ENCODE data around the gene NSUN2.
A peak's percentile ranks its signal among the peaks of the same experiment; 100 is the strongest.
"Not testable (repeated sequence)": the region's sequence is repeated elsewhere in the genome, so short reads cannot be mapped to it uniquely, and the experiment has no call there.

The NSUN2 gene

DNA sequence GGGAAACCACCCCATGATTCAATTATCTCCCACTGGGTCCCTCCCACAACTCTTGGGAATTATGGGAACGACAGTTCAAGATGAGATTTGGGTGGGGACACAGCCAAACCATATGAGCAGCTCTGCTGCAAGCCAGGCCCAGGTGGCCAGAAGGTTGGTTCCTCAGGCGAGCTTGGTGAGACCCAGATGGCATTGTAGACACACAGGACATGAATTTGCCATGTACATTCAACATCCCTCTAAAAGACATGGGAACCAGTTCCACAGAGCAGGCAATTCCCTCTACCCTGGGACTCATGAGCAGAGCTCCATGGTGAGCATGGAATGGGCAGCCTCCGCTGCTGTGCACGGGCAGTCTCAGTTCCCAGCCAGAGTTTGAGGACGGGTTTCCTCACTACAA is 53.3 kb downstream of the NSUN2 start:
- no peak for ATAC-seq (replicated peaks)
- no peaks in the 10 kb centered on the region for H3K36me3 Mint-ChIP-seq
- peaks cover 30 to 67% of the 10 kb centered on the region in 2 donors for H3K27me3 Mint-ChIP-seq
- DNase-seq = no peak
- no peak overlapping the region for H3K4me3 Mint-ChIP-seq
- H3K4me1 Mint-ChIP-seq = peaks cover 0 to 5% of the 10 kb centered on the region in 2 donors
- H3K9me3 Mint-ChIP-seq = peaks cover 0 to 3% of the 10 kb centered on the region in 2 donors
- H3K27ac Mint-ChIP-seq = no peak overlapping the region

DNA sequence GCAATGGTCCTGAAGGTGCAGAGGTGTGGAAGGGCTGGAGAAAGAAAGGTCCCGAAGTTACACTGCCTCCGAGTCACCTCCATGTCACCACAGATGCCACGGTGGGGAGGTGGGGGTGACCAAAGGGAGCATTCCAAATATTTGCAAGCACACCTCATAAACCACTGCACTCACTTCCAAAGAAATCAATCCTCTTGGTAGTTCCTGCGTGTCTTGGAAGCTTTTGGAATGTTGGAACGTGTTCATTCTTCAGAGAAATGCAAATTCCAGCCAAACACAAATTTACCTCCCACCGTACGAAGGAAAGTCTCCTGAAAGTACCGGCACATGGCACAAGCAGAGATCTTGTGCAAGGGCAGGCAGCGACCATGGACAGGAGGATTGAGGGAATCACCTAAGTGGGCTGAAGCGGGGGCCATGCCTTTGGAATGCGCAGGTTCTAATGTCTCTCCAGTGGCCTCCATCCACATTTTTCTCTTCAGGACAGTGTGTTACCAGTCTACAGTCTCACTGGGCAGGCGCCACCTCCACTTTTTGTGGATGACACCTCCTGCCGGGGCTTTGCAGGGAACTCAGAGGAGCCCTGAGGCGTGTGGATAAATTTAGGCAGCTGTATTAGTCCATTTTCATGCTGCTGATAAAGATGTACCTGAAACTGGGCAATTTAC is 54.0 kb downstream of the NSUN2 start:
- Mint-ChIP-seq H3K36me3 (no peaks in the 10 kb centered on the region), H3K4me1 (peaks cover 0 to 2% of the 10 kb centered on the region in 2 donors), H3K27ac (no peak overlapping the region), H3K4me3 (no peak overlapping the region), H3K27me3 (peaks cover 27 to 60% of the 10 kb centered on the region in 2 donors), H3K9me3 (peaks cover 0 to 3% of the 10 kb centered on the region in 2 donors)
- DNase-seq (no peak), ATAC-seq (replicated peaks) (no peak)

DNA sequence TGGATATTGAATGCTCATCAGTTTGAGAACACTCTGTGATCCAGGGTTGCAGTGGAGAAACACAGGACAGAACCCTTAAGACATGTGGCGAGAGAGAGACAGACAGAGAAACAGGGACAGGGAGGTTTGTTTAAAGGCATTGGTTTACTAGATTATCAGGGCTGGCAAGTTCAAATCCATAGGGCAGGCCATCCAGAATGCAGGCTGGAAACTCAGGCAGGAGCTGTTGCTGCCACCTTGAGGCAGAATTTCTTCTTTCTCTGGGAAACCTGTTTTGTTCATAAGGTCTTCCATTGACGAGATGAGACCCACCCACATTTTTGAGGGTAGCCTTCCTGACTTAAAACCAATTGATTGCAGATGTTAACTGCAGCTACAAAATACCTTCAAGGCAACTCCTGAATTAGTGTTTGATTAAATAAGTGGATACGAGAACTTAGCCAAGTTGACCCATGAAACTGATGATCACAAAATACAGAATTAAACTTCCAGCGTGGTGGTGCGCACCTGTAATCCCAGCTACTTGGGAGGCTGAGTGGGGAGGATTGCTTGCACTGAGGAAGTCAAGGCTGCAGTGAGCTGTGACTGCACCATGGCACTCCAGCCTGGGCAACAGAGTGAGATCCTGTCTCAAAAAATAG is 55.9 kb downstream of the NSUN2 start:
- ATAC-seq (replicated peaks) = no peak
- Mint-ChIP-seq H3K4me1 (no peaks in the 10 kb centered on the region), H3K9me3 (peaks cover 0 to 3% of the 10 kb centered on the region in 2 donors), H3K4me3 (no peak overlapping the region), H3K36me3 (no peaks in the 10 kb centered on the region), H3K27ac (no peak overlapping the region), H3K27me3 (peaks cover 24 to 44% of the 10 kb centered on the region in 2 donors)
- DNase-seq = no peak

DNA sequence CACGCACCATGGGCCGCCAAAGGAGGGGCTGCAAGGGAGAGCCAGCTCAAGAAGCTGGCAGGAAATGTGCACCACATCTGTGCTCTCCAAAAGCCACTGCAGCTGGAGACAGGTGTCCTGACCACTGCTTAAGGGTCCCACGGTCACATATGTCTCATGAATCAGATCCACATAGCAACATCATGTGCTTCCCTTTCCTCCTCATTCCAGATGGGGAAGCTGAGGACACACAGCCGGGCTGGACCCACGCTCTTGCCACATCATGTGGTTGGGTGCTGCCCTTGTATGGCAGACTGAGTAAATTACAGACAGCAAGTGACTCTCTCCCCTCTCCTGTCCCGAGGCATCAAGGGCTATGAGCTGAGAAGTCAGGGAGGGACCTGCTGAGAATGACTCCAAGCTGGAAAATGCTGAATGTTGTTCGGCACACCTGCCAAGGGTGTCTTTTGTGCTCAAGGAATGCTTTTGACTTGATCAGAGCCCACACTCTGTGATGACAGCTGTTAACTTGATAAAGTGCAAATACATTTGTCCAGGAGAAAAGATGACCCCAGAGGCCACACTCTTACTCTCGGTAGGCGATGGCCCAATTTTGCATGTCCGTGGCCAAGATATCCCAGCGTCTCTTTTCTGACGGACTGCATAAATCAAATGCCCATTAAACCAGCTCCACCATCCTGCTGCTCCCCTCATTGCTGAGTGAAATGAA is 58.2 kb downstream of the NSUN2 start:
- peaks cover 20 to 28% of the 10 kb centered on the region in 2 donors for H3K27me3 Mint-ChIP-seq
- no peaks in the 10 kb centered on the region for H3K36me3 Mint-ChIP-seq
- DNase-seq (no peak), ATAC-seq (replicated peaks) (no peak)
- no peaks in the 10 kb centered on the region for H3K4me1 Mint-ChIP-seq
- no peak overlapping the region for H3K4me3 Mint-ChIP-seq
- peaks cover 0 to 3% of the 10 kb centered on the region in 2 donors for H3K9me3 Mint-ChIP-seq
- no peak overlapping the region for H3K27ac Mint-ChIP-seq

DNA sequence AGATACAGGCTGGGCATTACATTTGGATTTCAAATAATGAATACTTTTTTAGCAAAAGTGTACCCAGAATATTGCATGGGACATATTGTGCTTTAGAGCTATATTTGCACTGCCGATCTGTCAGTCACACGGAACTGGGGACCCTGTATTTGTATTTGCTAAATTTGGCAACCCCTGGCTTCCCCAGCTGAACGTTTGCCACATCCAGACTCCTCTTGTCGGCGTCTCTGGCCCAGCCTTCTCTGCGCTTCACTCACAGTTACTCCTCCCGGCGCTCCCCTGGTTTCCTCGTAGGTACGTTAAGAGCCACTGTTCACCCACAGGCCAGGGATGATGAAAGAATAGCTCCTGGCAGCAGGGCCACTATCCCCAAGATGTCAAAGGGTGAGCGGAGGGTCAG is 58.7 kb downstream of the NSUN2 start:
- peaks cover 0 to 2% of the 10 kb centered on the region in 2 donors for H3K9me3 Mint-ChIP-seq
- ATAC-seq (replicated peaks) = no peak
- no peak overlapping the region for H3K27ac Mint-ChIP-seq
- no peaks in the 10 kb centered on the region for H3K4me1 Mint-ChIP-seq
- H3K27me3 Mint-ChIP-seq = peaks cover 21 to 28% of the 10 kb centered on the region in 2 donors
- DNase-seq = no peak
- no peak overlapping the region for H3K4me3 Mint-ChIP-seq
- H3K36me3 Mint-ChIP-seq = no peaks in the 10 kb centered on the region

DNA sequence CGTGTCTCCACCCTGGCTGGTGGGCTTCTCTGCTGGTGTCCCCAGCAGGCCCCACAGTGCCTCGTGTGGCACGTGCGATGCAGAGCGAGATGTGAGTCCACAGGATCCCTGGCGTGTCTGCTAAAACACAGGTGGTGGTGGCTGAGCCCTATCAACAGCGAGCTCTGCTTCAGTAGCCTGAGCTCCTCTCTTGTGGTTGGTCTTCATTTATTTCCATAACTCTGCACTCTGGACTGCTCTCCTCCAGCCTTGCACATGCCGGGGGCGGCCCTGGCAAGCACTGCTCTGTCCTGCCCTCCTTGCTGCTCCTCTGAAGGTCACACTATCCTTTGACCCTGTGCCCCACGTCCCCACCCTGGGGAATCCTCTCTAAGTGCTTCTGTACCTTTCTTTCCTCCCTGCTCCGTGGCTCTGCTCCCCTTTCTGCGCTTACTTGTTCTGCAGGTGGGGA is 59.2 kb downstream of the NSUN2 start:
- Mint-ChIP-seq H3K36me3 (no peaks in the 10 kb centered on the region), H3K9me3 (no peaks in the 10 kb centered on the region), H3K27ac (no peak overlapping the region), H3K4me3 (no peak overlapping the region), H3K4me1 (no peaks in the 10 kb centered on the region), H3K27me3 (peaks cover 25 to 33% of the 10 kb centered on the region in 2 donors)
- ATAC-seq (replicated peaks) (peak; percentile 23 to 37), DNase-seq (no peak)

DNA sequence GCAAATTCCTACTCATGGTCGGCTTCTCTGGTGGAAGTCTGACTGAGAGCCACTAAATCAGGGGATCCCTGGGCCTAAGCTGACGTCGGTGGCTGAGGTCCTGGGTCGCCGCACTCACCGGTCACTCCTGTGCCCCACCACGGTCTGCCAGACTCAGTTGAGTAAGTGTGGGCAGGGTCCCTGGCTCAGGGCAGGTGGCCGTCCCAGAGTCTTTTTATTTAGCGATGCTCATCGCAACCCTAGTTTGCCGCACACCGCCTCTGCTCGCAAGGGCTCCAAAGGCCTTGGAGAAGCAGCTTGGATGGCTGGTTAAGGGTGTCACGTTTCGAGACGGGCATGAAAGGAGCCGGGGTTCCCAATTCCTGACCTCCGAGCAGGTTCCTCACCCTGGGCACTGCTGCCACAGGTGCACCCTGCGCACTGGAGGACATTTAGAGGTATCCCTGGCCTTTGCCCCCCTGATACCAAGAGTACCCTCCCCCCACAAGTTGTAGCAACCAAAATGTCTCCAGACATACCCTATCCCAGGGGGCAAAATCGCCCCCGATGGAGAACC is 59.9 kb downstream of the NSUN2 start:
- H3K4me3 Mint-ChIP-seq = no peak overlapping the region
- no peaks in the 10 kb centered on the region for H3K36me3 Mint-ChIP-seq
- ATAC-seq (replicated peaks) = no peak
- H3K27ac Mint-ChIP-seq = no peak overlapping the region
- H3K9me3 Mint-ChIP-seq = no peaks in the 10 kb centered on the region
- DNase-seq = no peak
- H3K4me1 Mint-ChIP-seq = no peaks in the 10 kb centered on the region
- H3K27me3 Mint-ChIP-seq = peaks cover 25 to 33% of the 10 kb centered on the region in 2 donors

DNA sequence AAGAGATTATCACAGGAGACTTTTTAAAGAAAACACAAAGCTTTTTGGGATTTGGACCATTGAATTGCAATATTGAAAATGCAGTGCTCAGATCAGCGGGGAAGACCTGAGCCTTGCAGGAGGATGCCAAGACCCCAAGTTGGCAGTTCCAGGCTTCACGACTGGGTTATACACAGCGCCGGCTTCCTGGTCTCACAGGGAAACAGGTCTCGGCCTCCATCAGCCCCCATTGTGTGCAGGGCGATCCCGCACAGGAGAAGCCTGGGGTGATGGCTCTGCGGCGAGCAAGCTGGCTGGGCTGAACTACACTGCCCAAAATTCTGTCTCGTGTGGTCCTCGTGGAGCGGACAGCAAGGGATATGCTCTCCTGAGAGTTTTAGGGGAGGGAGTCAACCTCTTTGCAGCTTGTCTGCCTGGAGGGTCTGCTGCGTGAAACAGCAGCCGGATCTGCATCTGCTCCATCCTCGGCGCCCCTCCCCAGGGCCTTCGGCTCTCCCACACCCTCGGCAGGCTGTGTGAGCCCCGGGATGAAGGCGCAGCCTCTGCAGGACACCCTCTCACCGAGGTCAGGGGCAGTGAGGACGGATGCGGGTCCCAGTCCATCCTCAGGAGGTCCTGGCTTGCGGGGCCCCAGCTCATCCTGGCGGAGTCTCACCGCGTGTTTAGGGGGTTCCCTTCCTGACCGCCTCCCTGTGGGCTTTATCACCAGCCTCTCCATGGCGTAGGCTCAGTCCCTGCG is 60.6 kb downstream of the NSUN2 start:
- no peaks in the 10 kb centered on the region for H3K36me3 Mint-ChIP-seq
- H3K27ac Mint-ChIP-seq = no peak overlapping the region
- ATAC-seq (replicated peaks) (peak; percentile 20 to 34), DNase-seq (no peak)
- no peaks in the 10 kb centered on the region for H3K9me3 Mint-ChIP-seq
- peaks cover 20 to 31% of the 10 kb centered on the region in 2 donors for H3K27me3 Mint-ChIP-seq
- no peak overlapping the region for H3K4me3 Mint-ChIP-seq
- H3K4me1 Mint-ChIP-seq = no peaks in the 10 kb centered on the region

DNA sequence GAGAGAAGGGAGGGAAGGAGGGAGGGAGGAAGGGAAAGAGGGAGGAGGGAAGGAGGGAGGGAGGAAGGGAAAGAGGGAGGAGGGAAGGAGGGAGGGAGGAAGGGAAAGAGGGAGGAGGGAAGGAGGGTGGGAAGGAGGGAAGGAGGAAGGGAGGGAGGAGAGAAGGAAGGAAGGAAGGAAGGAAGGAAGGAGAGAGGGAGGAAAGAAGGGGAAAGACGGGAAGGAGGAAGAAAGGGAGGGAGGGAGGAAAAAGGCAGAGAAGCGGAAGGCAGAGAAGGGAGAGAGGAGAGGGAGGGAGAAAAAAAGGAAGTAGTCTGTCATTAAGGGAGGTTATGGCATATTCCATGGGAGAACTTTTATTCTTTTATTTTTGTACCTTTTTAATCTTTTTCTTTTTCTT is 61.2 kb downstream of the NSUN2 start:
- DNase-seq; H3K9me3 Mint-ChIP-seq; H3K4me1 Mint-ChIP-seq; H3K4me3 Mint-ChIP-seq; H3K36me3 Mint-ChIP-seq; H3K27ac Mint-ChIP-seq; ATAC-seq (replicated peaks): not testable (repeated sequence)
- H3K27me3 Mint-ChIP-seq = peaks cover 26 to 35% of the 10 kb centered on the region in 2 donors

DNA sequence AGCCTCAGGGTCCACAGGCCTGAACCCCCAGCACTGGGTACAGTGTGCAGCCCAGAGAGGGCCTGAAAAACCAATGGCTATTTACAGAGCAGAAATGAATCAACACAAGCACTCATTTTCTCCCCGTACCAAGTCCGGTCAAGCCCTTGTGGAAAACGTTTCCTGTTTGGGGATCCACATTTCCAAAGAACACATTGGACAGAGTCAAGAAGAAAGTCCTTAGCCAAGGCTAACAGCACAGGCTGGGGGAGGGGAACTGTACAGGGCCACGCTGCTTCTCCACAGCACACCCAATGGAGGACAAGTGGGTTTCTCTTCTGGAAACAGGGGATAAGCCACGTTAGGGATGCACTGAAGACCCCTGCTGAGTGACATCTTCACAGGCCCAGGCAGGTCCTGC is 62.3 kb downstream of the NSUN2 start:
- H3K27ac Mint-ChIP-seq = no peak overlapping the region
- no peak for DNase-seq

DNA sequence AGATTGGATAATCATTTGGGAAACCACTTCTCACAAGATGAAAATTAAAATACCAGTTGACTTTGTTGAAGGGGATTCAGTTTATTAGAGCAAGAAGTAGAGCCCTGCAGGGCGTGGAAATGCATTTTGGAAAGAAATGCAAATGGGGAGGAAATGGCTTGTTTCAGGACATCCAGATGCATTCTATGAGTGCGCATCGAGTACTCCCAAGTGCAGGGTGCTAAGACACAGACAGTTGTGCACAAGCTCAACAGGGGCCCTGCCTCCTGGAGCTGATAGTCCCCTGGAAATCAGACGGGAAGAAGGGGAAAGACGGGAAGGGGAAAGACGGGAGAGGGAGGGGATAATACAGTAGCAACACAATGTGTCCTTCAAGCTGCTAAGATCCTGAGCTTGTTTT is 64.0 kb downstream of the NSUN2 start:
- H3K9me3 Mint-ChIP-seq = no peaks in the 10 kb centered on the region
- no peaks in the 10 kb centered on the region for H3K4me1 Mint-ChIP-seq
- DNase-seq = no peak
- no peak for ATAC-seq (replicated peaks)
- no peak overlapping the region for H3K4me3 Mint-ChIP-seq
- no peaks in the 10 kb centered on the region for H3K36me3 Mint-ChIP-seq
- H3K27me3 Mint-ChIP-seq = peaks cover 27 to 31% of the 10 kb centered on the region in 2 donors
- H3K27ac Mint-ChIP-seq = no peak overlapping the region

More for the DNA sequence above, 62.3 kb downstream of the NSUN2 start:
- no peak for ATAC-seq (replicated peaks)
- no peaks in the 10 kb centered on the region for H3K4me1 Mint-ChIP-seq
- no peaks in the 10 kb centered on the region for H3K9me3 Mint-ChIP-seq
- H3K4me3 Mint-ChIP-seq = no peak overlapping the region
- peaks cover 28 to 30% of the 10 kb centered on the region in 2 donors for H3K27me3 Mint-ChIP-seq
- no peaks in the 10 kb centered on the region for H3K36me3 Mint-ChIP-seq

DNA sequence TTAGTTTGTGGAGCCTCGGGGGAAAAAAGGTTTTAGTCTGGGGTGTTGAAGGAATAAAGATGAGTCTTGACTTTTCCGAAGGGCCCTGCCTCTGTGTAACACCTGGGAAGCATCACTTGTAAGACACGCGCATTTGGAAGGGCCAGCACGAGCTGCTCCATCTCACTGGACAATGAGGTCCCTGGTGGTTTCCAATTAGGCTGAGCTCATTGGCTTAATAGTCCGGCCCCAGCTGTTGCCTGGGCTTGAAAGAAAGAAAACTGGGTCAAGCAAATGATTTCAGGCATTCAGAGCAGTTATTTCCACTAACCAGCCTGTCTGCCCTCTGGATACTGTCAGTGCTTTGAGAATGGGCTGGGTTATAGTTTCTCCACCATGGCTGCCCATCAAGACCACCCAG is 64.5 kb downstream of the NSUN2 start:
- Mint-ChIP-seq H3K27ac (no peak overlapping the region), H3K4me1 (no peaks in the 10 kb centered on the region)
- DNase-seq = no peak

DNA sequence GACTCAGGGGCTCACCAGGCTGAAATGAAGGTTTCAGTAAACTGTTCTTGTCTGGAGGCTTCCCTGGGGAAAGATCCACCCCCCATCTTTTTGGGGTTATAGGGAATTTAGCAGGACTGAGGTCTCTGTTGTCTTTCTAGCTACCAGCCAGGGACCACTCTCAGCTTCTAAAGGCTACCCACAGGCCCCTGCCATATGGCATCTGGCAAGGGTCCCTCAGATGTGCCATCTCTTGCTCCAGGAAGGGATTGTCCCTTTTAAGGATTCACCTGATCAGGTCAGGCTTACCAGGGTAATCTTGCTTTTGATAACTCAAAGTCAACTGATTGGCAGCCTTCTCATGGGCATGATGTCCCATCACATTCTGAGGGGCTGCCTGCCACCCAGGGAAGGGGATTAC is 65.0 kb downstream of the NSUN2 start:
- H3K27ac Mint-ChIP-seq = no peak overlapping the region
- DNase-seq = no peak
- H3K9me3 Mint-ChIP-seq = no peaks in the 10 kb centered on the region
- ATAC-seq (replicated peaks) = no peak
- no peak overlapping the region for H3K4me3 Mint-ChIP-seq
- no peaks in the 10 kb centered on the region for H3K36me3 Mint-ChIP-seq
- no peaks in the 10 kb centered on the region for H3K4me1 Mint-ChIP-seq
- H3K27me3 Mint-ChIP-seq = peaks cover 21 to 36% of the 10 kb centered on the region in 2 donors

More for the DNA sequence above, 64.5 kb downstream of the NSUN2 start:
- H3K9me3 Mint-ChIP-seq = no peaks in the 10 kb centered on the region
- peaks cover 22 to 36% of the 10 kb centered on the region in 2 donors for H3K27me3 Mint-ChIP-seq
- no peaks in the 10 kb centered on the region for H3K36me3 Mint-ChIP-seq
- no peak overlapping the region for H3K4me3 Mint-ChIP-seq
- ATAC-seq (replicated peaks) = no peak

DNA sequence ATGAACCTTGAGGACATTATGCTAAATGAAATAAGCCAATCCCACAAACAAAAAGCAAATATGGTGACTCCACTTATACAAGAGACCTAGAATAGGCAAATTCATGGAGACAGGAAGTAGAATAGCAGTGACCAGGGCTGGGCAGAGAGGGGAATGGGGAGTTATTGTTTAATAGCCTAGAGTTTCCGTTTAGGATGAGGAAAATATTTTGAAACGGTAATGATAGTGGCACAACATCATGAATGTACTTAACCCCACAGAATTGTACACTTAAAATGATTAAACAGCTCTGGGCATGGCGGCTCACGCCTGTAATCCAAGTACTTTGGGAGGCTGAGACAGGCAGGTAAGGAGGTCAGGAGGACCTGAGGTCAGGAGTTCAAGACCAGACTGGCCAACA is 65.8 kb downstream of the NSUN2 start:
- no peak for DNase-seq

More for the DNA sequence above, 65.8 kb downstream of the NSUN2 start:
- Mint-ChIP-seq H3K9me3 (no peaks in the 10 kb centered on the region), H3K36me3 (no peaks in the 10 kb centered on the region), H3K27me3 (peaks cover 21 to 36% of the 10 kb centered on the region in 2 donors), H3K4me1 (no peaks in the 10 kb centered on the region), H3K27ac (no peak overlapping the region), H3K4me3 (no peak overlapping the region)
- ATAC-seq (replicated peaks) = no peak

Data from stimulated activated naive B cell treated with anti-CD40 and anti-IgM and Interleukin-4, amounts not matched to agents 10 μg/mL and 1 μg/mL and 100 μg/mL, for 72 hours (primary cell).